Peyer's patch (tissue), 4 donors: Measurements from ENCODE around the gene PSMG1.

Experiments
- CTCF ChIP-seq, 6 experiments: fragments of 450-650 bp in 4 of 6; fragments of 200-600 bp in 2 of 6; sonication (generic) in 1 of 6; IDR thresholded peaks; one replicate each; pipeline ENCODE4 v1.5.1; 2017 to 2019; ENCODE audit warnings: antibody characterized with exemption in 6 of 6, mild to moderate bottlenecking in 3 of 6, moderate library complexity in 1 of 6
- POLR2A ChIP-seq, 2 donors: fragments of 450-650 bp; IDR thresholded peaks; one replicate each; pipeline ENCODE4 v1.5.1; 2017; ENCODE audit warnings: antibody characterized with exemption in 2 of 2, mild to moderate bottlenecking in 2 of 2, moderate library complexity in 2 of 2

DNA sequence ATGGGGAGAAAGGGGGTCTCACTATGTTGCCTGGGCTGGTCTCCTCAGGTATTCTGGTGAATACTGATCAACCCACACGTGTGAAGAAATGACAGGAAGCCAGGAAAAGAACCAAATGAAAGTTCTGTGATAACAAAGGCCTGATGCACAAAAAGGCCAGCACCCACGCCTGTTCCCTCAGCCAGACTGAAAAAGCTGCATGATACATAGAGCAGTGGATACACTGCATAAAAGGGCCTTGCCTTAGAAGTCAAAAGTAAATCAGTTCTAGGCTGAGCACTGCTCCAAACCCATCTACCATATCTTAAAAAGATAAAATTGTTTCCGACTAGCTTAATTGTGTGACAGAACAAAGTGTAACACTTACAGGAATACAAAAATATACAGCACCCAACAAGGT lies 36.9 kb upstream of the PSMG1 start:
- TF ChIP-seq CTCF (IDR thresholded peaks at IDR 0.05) (no peak), POLR2A (IDR thresholded peaks at IDR 0.05) (no peak)
